K562 (cell line): ENCODE data around the gene AKIRIN1. TPM values are rescaled to one million over a fixed set of nuclear protein-coding genes. Genes with fewer than 3 reads are reported as not detected.

ENCODE experiments used
- AFF1 ChIP-seq, 2 experiments: fragments of 450-650 bp; IDR thresholded peaks; 2 replicates each; pipeline ENCODE4 v1.6.1; 2018; ENCODE audit warnings: mild to moderate bottlenecking in 2 of 2, low read depth in 1 of 2; ENCODE audit not compliant: partially characterized antibody in 2 of 2
- CBFA2T3 ChIP-seq: fragments of 450-650 bp; IDR thresholded peaks from 2 replicates; pipeline ENCODE4 v1.6.1; 2017
- DNMT1 ChIP-seq: fragments of 450-650 bp; IDR thresholded peaks from 2 replicates; pipeline ENCODE4 v1.6.1; 2016; ENCODE audit warnings: antibody characterized with exemption, mild to moderate bottlenecking
- E2F5 ChIP-seq: sonication (generic); formaldehyde crosslinking; IDR thresholded peaks from 2 replicates; pipeline ENCODE4 v1.8.0; 2022; ENCODE audit warnings: mild to moderate bottlenecking, missing genetic modification reagents
- ILF3 ChIP-seq: fragments of 450-650 bp; IDR thresholded peaks from 2 replicates; pipeline ENCODE4 v1.6.1; 2018; ENCODE audit warnings: antibody characterized with exemption, mild to moderate bottlenecking, moderate library complexity, borderline replicate concordance
- KDM1A ChIP-seq, 2 experiments: fragments of 450-650 bp; IDR thresholded peaks; 2 replicates each; pipeline ENCODE4 v1.6.1; 2016; ENCODE audit warnings: mild to moderate bottlenecking in 2 of 2
- KLF16 ChIP-seq: IDR thresholded peaks from 2 replicates; pipeline ENCODE4 v1.6.1; 2016; ENCODE audit warnings: antibody characterized with exemption
- MIER1 ChIP-seq: fragments of 450-650 bp; IDR thresholded peaks from 2 replicates; pipeline ENCODE4 v1.6.1; 2016; ENCODE audit warnings: antibody characterized with exemption, mild to moderate bottlenecking, low read depth
- PHF21A ChIP-seq: fragments of 450-650 bp; IDR thresholded peaks from 2 replicates; pipeline ENCODE4 v1.6.1; 2017; ENCODE audit warnings: low read depth, borderline replicate concordance
- SIN3A ChIP-seq, 2 experiments: fragments of 150-350 bp in 1 of 2; IDR thresholded peaks; 2 replicates each; pipeline ENCODE4 v1.6.1; 2011 to 2016; ENCODE audit warnings: borderline replicate concordance in 2 of 2, low read depth in 2 of 2, low read length in 2 of 2, mild to moderate bottlenecking in 2 of 2, moderate library complexity in 2 of 2; ENCODE audit not compliant: control insufficient read depth in 1 of 2
- SREBF2 ChIP-seq: sonication (generic); formaldehyde crosslinking; IDR thresholded peaks from 2 replicates; pipeline ENCODE4 v1.4.0; 2020; ENCODE audit warnings: mild to moderate bottlenecking, missing genetic modification reagents
- ZFP1 ChIP-seq: fragments of 450-650 bp; formaldehyde crosslinking; IDR thresholded peaks from 2 replicates; pipeline ENCODE4 v1.4.0; 2020; ENCODE audit warnings: mild to moderate bottlenecking, mixed read lengths
- ZNF316 ChIP-seq: fragments of 450-650 bp; IDR thresholded peaks from 2 replicates; pipeline ENCODE4 v1.6.1; 2016
- polyA plus RNA-seq, 8 experiments: library from polyadenylated mRNA; depleted of rRNA in 4 of 8; stranded (reverse) in 5 of 8; unstranded in 3 of 8; fragments of >200 nt; fragmentation: Nextera tagmentation in 2 of 8; fragmentation: Illumina TruSeq in 1 of 8; extraction: Ambion mirVana in 2 of 8; extraction: Trizol in 1 of 8; gene quantifications; 2 replicates each; pipeline versions ENCODE4 v1.2.1 to v1.2.3, GENCODE V29; 2011 to 2014; ENCODE audit warnings: inconsistent platforms in 1 of 8, missing spikeins in 1 of 8
- total RNA-seq, 7 experiments: library from RNA; depleted of rRNA in 6 of 7; stranded (reverse); fragments of >200 nt in 6 of 7; fragmentation: Illumina TruSeq in 2 of 7; extraction: Trizol in 2 of 7; gene quantifications; 2 replicates each; pipeline versions ENCODE4 v1.2.1 to v1.2.3, GENCODE V29; 2011 to 2021; ENCODE audit warnings: low replicate concordance in 1 of 7
- TF ChIP-seq, protein P1 (sequence below): fragments of 250-450 bp; sonication (Bioruptor Pico); IDR thresholded peaks from 2 replicates; pipeline ENCODE4 v1.4.0; 2020
- TF ChIP-seq, protein P2 (sequence below): fragments of 450-650 bp; IDR thresholded peaks from 2 replicates; pipeline ENCODE4 v1.6.1; 2018; ENCODE audit warnings: mild to moderate bottlenecking, low read depth; ENCODE audit not compliant: partially characterized antibody
- TF ChIP-seq, protein P3 (sequence below), 2 experiments: IDR thresholded peaks in 1 of 2; conservative IDR thresholded peaks in 1 of 2; 2 replicates each; pipeline ENCODE4 v1.6.1; 2016; ENCODE audit warnings: low read depth in 2 of 2, mild to moderate bottlenecking in 1 of 2, missing compliant biosample characterization in 1 of 2, missing genetic modification characterization in 1 of 2, moderate library complexity in 1 of 2

Gene AKIRIN1
- total and polyA plus RNA-seq, 9 of the 15 experiments (the other 6 are each of a cell fraction or from before 2014, with no cell fraction given): 11.5 to 139 (median 83.4) TPM

DNA sequence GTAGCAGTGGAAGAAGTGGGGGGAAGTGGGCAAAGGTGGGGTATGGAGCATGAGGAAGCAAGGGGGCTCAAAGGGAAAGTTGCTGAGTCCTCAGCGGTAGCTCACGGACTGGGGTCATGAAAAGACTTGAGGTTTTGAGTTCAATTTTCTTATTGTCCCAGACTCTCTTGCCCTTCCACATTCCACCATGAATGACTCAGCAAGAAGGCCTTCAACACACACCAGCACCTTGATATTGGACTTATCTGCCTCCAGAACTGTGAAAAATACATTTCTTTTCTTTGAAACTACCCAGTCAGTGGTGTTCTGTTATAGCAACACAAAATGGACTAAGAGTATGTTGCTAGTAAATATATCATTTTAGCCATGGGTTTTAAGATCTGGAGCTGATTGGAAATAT lies 32.1 kb upstream of the AKIRIN1 start (continued):
- TF ChIP-seq, protein P1, sequence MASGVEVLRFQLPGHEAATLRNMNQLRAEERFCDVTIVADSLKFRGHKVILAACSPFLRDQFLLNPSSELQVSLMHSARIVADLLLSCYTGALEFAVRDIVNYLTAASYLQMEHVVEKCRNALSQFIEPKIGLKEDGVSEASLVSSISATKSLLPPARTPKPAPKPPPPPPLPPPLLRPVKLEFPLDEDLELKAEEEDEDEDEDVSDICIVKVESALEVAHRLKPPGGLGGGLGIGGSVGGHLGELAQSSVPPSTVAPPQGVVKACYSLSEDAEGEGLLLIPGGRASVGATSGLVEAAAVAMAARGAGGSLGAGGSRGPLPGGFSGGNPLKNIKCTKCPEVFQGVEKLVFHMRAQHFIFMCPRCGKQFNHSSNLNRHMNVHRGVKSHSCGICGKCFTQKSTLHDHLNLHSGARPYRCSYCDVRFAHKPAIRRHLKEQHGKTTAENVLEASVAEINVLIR (CRISPR knock-in tag): no peak
- no peak for TF ChIP-seq ILF3
- TF ChIP-seq DNMT1: no peak
- TF ChIP-seq AFF1 (IDR thresholded peaks at IDR 0.05; ENCODE audit: low read depth in 1 of 2, partially characterized antibody in 2 of 2): no peak
- no peak for TF ChIP-seq ZFP1 (CRISPR knock-in tag)
- no peak for TF ChIP-seq MIER1
- TF ChIP-seq PHF21A: no peak
- TF ChIP-seq SIN3A (IDR thresholded peaks at IDR 0.05; ENCODE audit: borderline replicate concordance in 2 of 2, control insufficient read depth in 1 of 2, low read depth in 2 of 2, low read length in 2 of 2): no peak
- peak; percentile 96 for TF ChIP-seq ZNF316
- no peak; a peak in 1 of 4 replicates for TF ChIP-seq KDM1A (IDR thresholded peaks at IDR 0.05)
- TF ChIP-seq, protein P2, sequence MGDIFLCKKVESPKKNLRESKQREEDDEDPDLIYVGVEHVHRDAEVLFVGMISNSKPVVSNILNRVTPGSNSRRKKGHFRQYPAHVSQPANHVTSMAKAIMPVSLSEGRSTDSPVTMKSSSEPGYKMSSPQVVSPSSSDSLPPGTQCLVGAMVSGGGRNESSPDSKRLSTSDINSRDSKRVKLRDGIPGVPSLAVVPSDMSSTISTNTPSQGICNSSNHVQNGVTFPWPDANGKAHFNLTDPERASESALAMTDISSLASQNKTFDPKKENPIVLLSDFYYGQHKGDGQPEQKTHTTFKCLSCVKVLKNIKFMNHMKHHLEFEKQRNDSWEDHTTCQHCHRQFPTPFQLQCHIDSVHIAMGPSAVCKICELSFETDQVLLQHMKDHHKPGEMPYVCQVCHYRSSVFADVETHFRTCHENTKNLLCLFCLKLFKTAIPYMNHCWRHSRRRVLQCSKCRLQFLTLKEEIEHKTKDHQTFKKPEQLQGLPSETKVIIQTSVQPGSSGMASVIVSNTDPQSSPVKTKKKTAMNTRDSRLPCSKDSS: no peak
- no peak for TF ChIP-seq E2F5 (CRISPR knock-in tag)
- TF ChIP-seq SREBF2: no peak
- TF ChIP-seq, protein P3, sequence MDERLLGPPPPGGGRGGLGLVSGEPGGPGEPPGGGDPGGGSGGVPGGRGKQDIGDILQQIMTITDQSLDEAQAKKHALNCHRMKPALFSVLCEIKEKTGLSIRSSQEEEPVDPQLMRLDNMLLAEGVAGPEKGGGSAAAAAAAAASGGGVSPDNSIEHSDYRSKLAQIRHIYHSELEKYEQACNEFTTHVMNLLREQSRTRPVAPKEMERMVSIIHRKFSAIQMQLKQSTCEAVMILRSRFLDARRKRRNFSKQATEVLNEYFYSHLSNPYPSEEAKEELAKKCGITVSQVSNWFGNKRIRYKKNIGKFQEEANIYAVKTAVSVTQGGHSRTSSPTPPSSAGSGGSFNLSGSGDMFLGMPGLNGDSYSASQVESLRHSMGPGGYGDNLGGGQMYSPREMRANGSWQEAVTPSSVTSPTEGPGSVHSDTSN (CRISPR knock-in tag; IDR thresholded peaks at IDR 0.05; ENCODE audit: low read depth): no peak
- TF ChIP-seq, protein P3 (tag; conservative IDR thresholded peaks at IDR 0.05; ENCODE audit: low read depth): no peak
- 0 out of 2 replicates have a peak, but pooled peaks have one; percentile 10 for TF ChIP-seq CBFA2T3
- TF ChIP-seq KLF16: no peak
